K562 (cell line): ENCODE results near the gene PSRC1. TPM values are rescaled to one million over a fixed set of nuclear protein-coding genes. Genes with fewer than 3 reads are reported as not detected.
A peak's percentile ranks its signal among the peaks of the same experiment; 100 is the strongest.

ENCODE experiments used
- ATAC-seq: fragments of 200-7000 bp; cut with Tn5 transposase; 3 replicates; pipeline ENCODE4 v1.9.1; 2020; ENCODE audit warnings: moderate library complexity
- BruUV-seq: library from RNA; stranded (reverse); fragments of 400-500 nt; replicated peaks from 2 replicates; lab custom pipeline; 2021; lab: Mats Ljungman, UMichigan
- CTCF ChIA-PET: fragments of 300-600 bp; formaldehyde crosslinking; extraction: SDS; loops from one replicate; lab custom pipeline; 2021; ENCODE audit warnings: low intra/inter-chr PET ratio; lab: Yijun Ruan, JAX
- POLR2A ChIA-PET: fragments of 300-600, 350-650 bp; sonication (Branson Sonifier 250); formaldehyde crosslinking; extraction: SDS; loops from one replicate; lab custom pipeline; 2021; ENCODE audit warnings: antibody characterized with exemption, inconsistent platforms; lab: Yijun Ruan, JAX
- DNase-seq, 4 experiments: peaks; one replicate each; pipeline versions ENCODE4 v3.0.0 to v3.0.0-alpha.2; 2011 to 2018; ENCODE audit warnings: low spot score in 3 of 4, mixed read lengths in 3 of 4; ENCODE audit errors: extremely low read depth in 1 of 4
- FAIRE-seq: peaks from 2 replicates; lab custom pipeline; 2011; peaks lifted over from hg19 to GRCh38; lab: Jason Lieb, UNC
- H2AFZ ChIP-seq: 2 replicates; pipeline ENCODE4 v1.6.0; 2011; ENCODE audit warnings: low read depth, low read length, control low read depth, inconsistent platforms
- H3K27ac ChIP-seq: fragments of 200-600 bp; 3 replicates; pipeline ENCODE4 v1.8.0; 2011; ENCODE audit warnings: low read depth, mild to moderate bottlenecking, control low read depth, inconsistent platforms, low read length, moderate library complexity, mixed read lengths; ENCODE audit errors: extremely low read depth
- H3K27me3 ChIP-seq, 2 experiments: fragments of 300-600 bp in 1 of 2; 2 replicates in 1 of 2; 3 replicates in 1 of 2; pipeline versions ENCODE4 v1.6.0 to v1.8.0; 2011; ENCODE audit warnings: inconsistent platforms in 2 of 2, low read length in 2 of 2, mild to moderate bottlenecking in 1 of 2, mixed read lengths in 1 of 2, moderate library complexity in 1 of 2; ENCODE audit not compliant: control insufficient read depth in 2 of 2, insufficient read depth in 2 of 2
- H3K36me3 ChIP-seq: fragments of 300-600 bp; 3 replicates; pipeline ENCODE4 v1.8.0; 2011; ENCODE audit warnings: mild to moderate bottlenecking, low read length, inconsistent platforms; ENCODE audit not compliant: control insufficient read depth, insufficient read depth
- H3K4me1 ChIP-seq, 2 experiments: fragments of 200-600 bp in 1 of 2; replicated peaks in 1 of 2; 2 replicates in 1 of 2; 3 replicates in 1 of 2; pipeline versions ENCODE4 v1.5.1 to v1.8.0; 2011; ENCODE audit warnings: inconsistent platforms in 2 of 2, low read length in 2 of 2, mild to moderate bottlenecking in 1 of 2, mixed read lengths in 1 of 2, moderate library complexity in 1 of 2; ENCODE audit not compliant: control insufficient read depth in 2 of 2, insufficient read depth in 2 of 2
- H3K4me2 ChIP-seq: 2 replicates; pipeline ENCODE4 v1.6.1; 2011; ENCODE audit warnings: low read length, control low read depth, inconsistent platforms, mixed read lengths; ENCODE audit not compliant: insufficient read depth
- H3K4me3 ChIP-seq: fragments of 200-600 bp; sonication (generic), shearing (Covaris generic); 2 replicates; pipeline ENCODE4 v1.5.1; 2016; ENCODE audit warnings: control low read depth, inconsistent platforms
- H3K79me2 ChIP-seq: fragments of 200-600 bp; 3 replicates; pipeline ENCODE4 v1.8.0; 2011; ENCODE audit warnings: low read length, inconsistent platforms; ENCODE audit not compliant: control insufficient read depth, insufficient read depth
- H3K9ac ChIP-seq, 2 experiments: 2 replicates each; pipeline versions ENCODE4 v1.6.0 to v1.6.1; 2011; ENCODE audit warnings: low read depth in 2 of 2, low read length in 2 of 2, control low read depth in 1 of 2, inconsistent platforms in 1 of 2, mild to moderate bottlenecking in 1 of 2, mixed read lengths in 1 of 2; ENCODE audit not compliant: insufficient read depth in 1 of 2
- H3K9me1 ChIP-seq: one replicate; pipeline ENCODE4 v1.6.0; 2011; ENCODE audit warnings: inconsistent platforms, mild to moderate bottlenecking, low read length, moderate library complexity; ENCODE audit not compliant: control insufficient read depth, insufficient read depth
- H3K9me3 ChIP-seq: replicated peaks from 2 replicates; pipeline ENCODE4 v1.5.1; 2011; ENCODE audit warnings: low read depth, low read length, inconsistent platforms; ENCODE audit not compliant: control insufficient read depth, insufficient read depth
- H4K20me1 ChIP-seq: replicated peaks from 2 replicates; pipeline ENCODE4 v1.6.1; 2011; ENCODE audit warnings: low read length, inconsistent platforms, mixed read lengths; ENCODE audit not compliant: control insufficient read depth, insufficient read depth
- BACH1 ChIP-seq: fragments of 200-800 bp; sonication (Bioruptor generic); IDR thresholded peaks from 2 replicates; pipeline ENCODE4 v1.6.1; 2016; ENCODE audit warnings: missing genetic modification characterization, missing compliant biosample characterization
- ETV1 ChIP-seq: fragments of 450-650 bp; conservative IDR thresholded peaks from 2 replicates; pipeline ENCODE4 v1.6.1; 2016; ENCODE audit warnings: missing genetic modification characterization, control low read depth, low read depth, missing compliant biosample characterization
- NFIC ChIP-seq: fragments of 450-650 bp; IDR thresholded peaks from 2 replicates; pipeline ENCODE4 v1.6.1; 2017; ENCODE audit warnings: mild to moderate bottlenecking, inconsistent platforms
- NR2C2 ChIP-seq, 2 experiments: fragments of 200-800 bp in 1 of 2; sonication (Bioruptor generic) in 1 of 2; sonication (generic) in 1 of 2; formaldehyde crosslinking in 1 of 2; IDR thresholded peaks; 2 replicates each; pipeline versions ENCODE4 v1.6.1 to v1.8.0; 2016 to 2022; ENCODE audit warnings: mild to moderate bottlenecking in 1 of 2, missing compliant biosample characterization in 1 of 2, missing genetic modification characterization in 1 of 2, missing genetic modification reagents in 1 of 2
- PHB ChIP-seq: fragments of 250-450 bp; sonication (Bioruptor Pico); IDR thresholded peaks from 2 replicates; pipeline ENCODE4 v1.5.0; 2021
- POLR2G ChIP-seq: fragments of 200-400 bp; formaldehyde crosslinking; IDR thresholded peaks from 2 replicates; pipeline ENCODE4 v1.6.1; 2017; ENCODE audit warnings: low read depth, mild to moderate bottlenecking, antibody characterized with exemption, low read length, moderate library complexity
- RBFOX2 ChIP-seq: fragments of 200-400 bp; formaldehyde crosslinking; IDR thresholded peaks from 2 replicates; pipeline ENCODE4 v1.6.1; 2017; ENCODE audit warnings: low read depth, mild to moderate bottlenecking, low read length, moderate library complexity
- TARDBP ChIP-seq: fragments of 450-650 bp; IDR thresholded peaks from 2 replicates; pipeline ENCODE4 v1.6.1; 2016
- WGBS: fragments of 100-300 bp; shearing (Covaris generic); methylation state at CpG from one replicate; pipeline ENCODE4 v1.1.6; 2016; ENCODE audit warnings: low coverage, mixed read lengths; ENCODE audit not compliant: insufficient coverage; ENCODE audit errors: missing lambda C conversion rate; 5-methylcytosine and 5-hydroxymethylcytosine counted together
- in situ Hi-C: fragments of 300-500 bp; cut with MboI; formaldehyde crosslinking; loops from 4 replicates; pipeline ENCODE4 v1.15.0; 2018; ENCODE audit warnings: inconsistent platforms, mixed read lengths
- intact Hi-C: fragments of 100-400 bp; cut with micrococcal nuclease; formaldehyde crosslinking; loops from 2 replicates; pipeline ENCODE4 v1.14.2; 2022
- polyA plus RNA-seq, 8 experiments: library from polyadenylated mRNA; depleted of rRNA in 4 of 8; stranded (reverse) in 5 of 8; unstranded in 3 of 8; fragments of >200 nt; fragmentation: Nextera tagmentation in 2 of 8; fragmentation: Illumina TruSeq in 1 of 8; extraction: Ambion mirVana in 2 of 8; extraction: Trizol in 1 of 8; gene quantifications; 2 replicates each; pipeline versions ENCODE4 v1.2.1 to v1.2.3, GENCODE V29; 2011 to 2014; ENCODE audit warnings: inconsistent platforms in 1 of 8, missing spikeins in 1 of 8
- total RNA-seq, 7 experiments: library from RNA; depleted of rRNA in 6 of 7; stranded (reverse); fragments of >200 nt in 6 of 7; fragmentation: Illumina TruSeq in 2 of 7; extraction: Trizol in 2 of 7; gene quantifications; 2 replicates each; pipeline versions ENCODE4 v1.2.1 to v1.2.3, GENCODE V29; 2011 to 2021; ENCODE audit warnings: low replicate concordance in 1 of 7
- TF ChIP-seq, protein P1 (sequence below): fragments of 200-400 bp; formaldehyde crosslinking; IDR thresholded peaks from 2 replicates; pipeline ENCODE4 v1.6.1; 2017; ENCODE audit warnings: mild to moderate bottlenecking, low read depth, low read length, moderate library complexity
- TF ChIP-seq, protein P2 (sequence below): sonication (generic); formaldehyde crosslinking; IDR thresholded peaks from 2 replicates; pipeline ENCODE4 v1.5.0; 2020; ENCODE audit warnings: missing genetic modification reagents
- TF ChIP-seq, protein P3 (sequence below): fragments of 250-450 bp; sonication (Bioruptor Pico); IDR thresholded peaks from 2 replicates; pipeline ENCODE4 v1.4.0; 2020; ENCODE audit warnings: borderline replicate concordance

Gene PSRC1
- total and polyA plus RNA-seq, 9 of the 15 experiments (the other 6 are each of a cell fraction or from before 2014, with no cell fraction given): 6.5 to 65.2 (median 39.3) TPM

DNA sequence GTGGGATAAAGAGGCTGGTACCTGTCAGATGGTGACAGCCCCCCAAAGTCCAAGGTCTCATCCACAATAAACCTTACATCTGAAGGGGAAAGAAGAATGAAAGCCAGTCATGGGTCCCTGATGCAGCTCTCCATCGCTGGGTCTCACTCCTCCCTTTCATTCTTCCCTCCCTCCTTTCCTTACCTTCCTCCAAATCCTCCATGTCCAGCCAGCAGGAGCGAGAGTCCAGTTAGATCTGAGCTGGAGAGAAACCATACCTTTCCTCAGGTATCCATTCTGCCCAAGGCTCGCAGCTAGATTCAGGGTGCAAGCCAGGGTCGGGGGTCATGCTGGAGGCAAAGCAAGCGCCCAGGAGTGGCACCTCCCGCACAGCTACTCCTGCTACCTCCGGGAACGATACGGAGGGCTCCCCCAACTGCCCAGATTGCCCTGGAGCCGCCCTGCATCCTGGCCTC is 421 bp downstream of the PSRC1 start (continued):
- TF ChIP-seq, protein P1, sequence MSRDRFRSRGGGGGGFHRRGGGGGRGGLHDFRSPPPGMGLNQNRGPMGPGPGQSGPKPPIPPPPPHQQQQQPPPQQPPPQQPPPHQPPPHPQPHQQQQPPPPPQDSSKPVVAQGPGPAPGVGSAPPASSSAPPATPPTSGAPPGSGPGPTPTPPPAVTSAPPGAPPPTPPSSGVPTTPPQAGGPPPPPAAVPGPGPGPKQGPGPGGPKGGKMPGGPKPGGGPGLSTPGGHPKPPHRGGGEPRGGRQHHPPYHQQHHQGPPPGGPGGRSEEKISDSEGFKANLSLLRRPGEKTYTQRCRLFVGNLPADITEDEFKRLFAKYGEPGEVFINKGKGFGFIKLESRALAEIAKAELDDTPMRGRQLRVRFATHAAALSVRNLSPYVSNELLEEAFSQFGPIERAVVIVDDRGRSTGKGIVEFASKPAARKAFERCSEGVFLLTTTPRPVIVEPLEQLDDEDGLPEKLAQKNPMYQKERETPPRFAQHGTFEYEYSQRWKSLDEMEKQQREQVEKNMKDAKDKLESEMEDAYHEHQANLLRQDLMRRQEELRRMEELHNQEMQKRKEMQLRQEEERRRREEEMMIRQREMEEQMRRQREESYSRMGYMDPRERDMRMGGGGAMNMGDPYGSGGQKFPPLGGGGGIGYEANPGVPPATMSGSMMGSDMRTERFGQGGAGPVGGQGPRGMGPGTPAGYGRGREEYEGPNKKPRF: no peak
- TF ChIP-seq BACH1 (no peak), ETV1 (tag) (no peak), TARDBP (0 out of 2 replicates have a peak, but pooled peaks have one; percentile 19)

DNA sequence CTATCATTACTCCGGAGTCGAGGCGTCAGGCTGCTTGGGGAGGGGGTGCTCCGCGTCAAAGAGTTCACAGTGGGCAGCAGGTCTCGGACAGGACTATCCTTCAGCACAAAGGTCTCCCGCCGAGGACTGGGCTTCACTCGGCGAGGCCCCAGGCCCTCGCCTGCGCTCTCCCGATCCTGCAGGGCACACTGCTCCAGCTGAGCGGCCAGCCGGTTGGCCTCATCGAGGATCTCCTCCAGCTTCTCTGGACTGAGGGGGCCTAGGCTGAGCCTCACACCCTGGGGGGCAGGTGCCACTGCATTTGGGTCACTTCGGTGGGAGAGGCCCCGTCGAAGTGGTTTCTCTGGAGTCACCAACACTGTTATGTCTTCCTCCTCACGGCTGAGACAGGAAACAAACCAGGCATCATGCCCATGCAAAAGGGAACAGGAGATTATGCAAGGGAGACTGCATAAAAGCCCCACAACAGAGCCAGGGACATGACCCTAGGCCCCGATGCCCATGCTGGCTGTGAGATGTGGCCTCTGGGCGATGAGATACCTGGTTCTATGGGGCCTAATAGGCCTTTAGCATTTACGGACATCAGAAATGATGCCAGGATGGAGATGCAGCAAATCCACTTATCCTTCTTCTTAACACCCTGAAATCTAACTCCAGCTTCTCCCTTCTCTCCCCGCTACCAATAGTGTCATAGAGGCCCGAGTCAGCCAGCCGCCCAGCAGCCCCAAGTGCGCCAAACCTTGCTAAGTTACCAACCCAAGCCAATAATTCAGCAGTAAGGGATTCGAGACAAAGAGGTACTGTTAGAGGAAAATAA is 1.1 kb downstream of the PSRC1 start:
- intact Hi-C loops: loop anchor here (2.0 kb wide), 1 partner anchor 117 kb away; no protein-coding TSS in a partner anchor
- ChIA-PET POLR2A (interaction anchor here (0.5 to 1.9 kb wide), 14 partner anchors 14 to 117 kb away, joined by 3 to 16 read pairs (median 3); partner anchors contain the start of gene SORT1), CTCF (no interaction called here)
- in situ Hi-C loops: no loop called here
- no peak for FAIRE-seq
- Histone ChIP-seq H3K4me1 (peaks cover 41 to 47% of the 10 kb centered on the region in 2 experiments), H3K27me3 (no peaks in the 10 kb centered on the region), H4K20me1 (peaks cover 4% of the 10 kb centered on the region; the same call in 1 of the 2 replicates), H3K9me3 (no peaks in the 10 kb centered on the region), H3K79me2 (peaks cover 28% of the 10 kb centered on the region), H3K36me3 (peaks cover 37% of the 10 kb centered on the region; the same call in 2 of the 3 replicates), H2AFZ (peak overlapping the region; percentile 95; the same call in 1 of the 2 replicates), H3K4me3 (peak overlapping the region; percentile 68), H3K4me2 (peak overlapping the region; percentile 99), H3K9ac (peak overlapping the region; percentile 90 to 94), H3K9me1 (no peaks in the 10 kb centered on the region), H3K27ac (peak overlapping the region; percentile 97; the same call in 2 of the 3 replicates)
- no peak for ATAC-seq
- 81% methylated on average over 27 of the region's 28 CpGs for WGBS
- peak in 1 of 4 experiments; percentile 33 for DNase-seq
- no TSS peak for BruUV-seq
- TF ChIP-seq RBFOX2 (peak; percentile 60; the same call in 1 of the 2 replicates), PHB (CRISPR knock-in tag) (no peak), POLR2G (peak; percentile 52; the same call in 1 of the 2 replicates), NFIC (0 out of 2 replicates have a peak, but pooled peaks have one; percentile 12), NR2C2 (CRISPR knock-in tag; IDR thresholded peaks at IDR 0.05) (no peak), NR2C2 (tag; IDR thresholded peaks at IDR 0.05) (no peak)
- TF ChIP-seq, protein P2, sequence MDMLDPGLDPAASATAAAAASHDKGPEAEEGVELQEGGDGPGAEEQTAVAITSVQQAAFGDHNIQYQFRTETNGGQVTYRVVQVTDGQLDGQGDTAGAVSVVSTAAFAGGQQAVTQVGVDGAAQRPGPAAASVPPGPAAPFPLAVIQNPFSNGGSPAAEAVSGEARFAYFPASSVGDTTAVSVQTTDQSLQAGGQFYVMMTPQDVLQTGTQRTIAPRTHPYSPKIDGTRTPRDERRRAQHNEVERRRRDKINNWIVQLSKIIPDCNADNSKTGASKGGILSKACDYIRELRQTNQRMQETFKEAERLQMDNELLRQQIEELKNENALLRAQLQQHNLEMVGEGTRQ (CRISPR knock-in tag): no peak
- TF ChIP-seq, protein P3, sequence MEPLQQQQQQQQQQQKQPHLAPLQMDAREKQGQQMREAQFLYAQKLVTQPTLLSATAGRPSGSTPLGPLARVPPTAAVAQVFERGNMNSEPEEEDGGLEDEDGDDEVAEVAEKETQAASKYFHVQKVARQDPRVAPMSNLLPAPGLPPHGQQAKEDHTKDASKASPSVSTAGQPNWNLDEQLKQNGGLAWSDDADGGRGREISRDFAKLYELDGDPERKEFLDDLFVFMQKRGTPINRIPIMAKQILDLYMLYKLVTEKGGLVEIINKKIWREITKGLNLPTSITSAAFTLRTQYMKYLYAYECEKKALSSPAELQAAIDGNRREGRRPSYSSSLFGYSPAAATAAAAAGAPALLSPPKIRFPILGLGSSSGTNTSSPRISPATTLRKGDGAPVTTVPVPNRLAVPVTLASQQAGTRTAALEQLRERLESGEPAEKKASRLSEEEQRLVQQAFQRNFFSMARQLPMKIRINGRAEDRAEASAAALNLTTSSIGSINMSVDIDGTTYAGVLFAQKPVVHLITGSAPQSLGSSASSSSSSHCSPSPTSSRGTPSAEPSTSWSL (CRISPR knock-in tag): no peak
